Fibroblast of mammary gland (primary cell): ENCODE data around the gene PRIM2.
"Not testable (repeated sequence)": the region's sequence is repeated elsewhere in the genome, so short reads cannot be mapped to it uniquely, and the experiment has no call there.

Source experiments
- DNase-seq: peaks from one replicate; pipeline ENCODE4 v3.0.0-alpha.2; 2010; ENCODE audit warnings: low read depth
- H3K4me3 ChIP-seq: 2 replicates; pipeline ENCODE4 v1.5.1; 2011; ENCODE audit warnings: low read depth, mild to moderate bottlenecking, low read length, moderate library complexity; ENCODE audit not compliant: control insufficient read depth
- TF ChIP-seq, protein P1 (sequence below): conservative IDR thresholded peaks from 2 replicates; pipeline ENCODE4 v1.5.1; 2011; ENCODE audit warnings: low read depth, low read length, inconsistent platforms; ENCODE audit not compliant: control insufficient read depth, insufficient read depth

Gene PRIM2

DNA sequence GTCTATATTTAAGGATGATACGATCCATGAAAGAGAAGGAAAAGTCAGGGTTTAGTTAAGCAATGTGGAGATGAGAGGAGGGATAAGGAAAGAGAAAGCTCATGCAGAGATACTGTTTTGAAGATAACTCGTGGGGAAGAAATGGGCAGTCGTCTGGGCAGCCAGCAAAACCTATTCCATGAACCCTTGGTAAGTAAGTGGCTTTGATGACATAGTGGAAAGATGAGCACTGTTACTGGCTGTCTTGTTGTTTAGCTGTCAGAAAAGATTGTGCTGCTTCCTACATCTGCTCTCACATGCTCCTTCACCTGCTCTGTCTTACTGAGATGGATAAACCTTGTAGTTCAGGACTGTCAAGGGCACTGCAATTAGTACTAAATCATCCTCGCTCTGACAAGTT lies 143.6 kb downstream of the PRIM2 start:
- not testable (repeated sequence) for DNase-seq, H3K4me3 ChIP-seq

DNA sequence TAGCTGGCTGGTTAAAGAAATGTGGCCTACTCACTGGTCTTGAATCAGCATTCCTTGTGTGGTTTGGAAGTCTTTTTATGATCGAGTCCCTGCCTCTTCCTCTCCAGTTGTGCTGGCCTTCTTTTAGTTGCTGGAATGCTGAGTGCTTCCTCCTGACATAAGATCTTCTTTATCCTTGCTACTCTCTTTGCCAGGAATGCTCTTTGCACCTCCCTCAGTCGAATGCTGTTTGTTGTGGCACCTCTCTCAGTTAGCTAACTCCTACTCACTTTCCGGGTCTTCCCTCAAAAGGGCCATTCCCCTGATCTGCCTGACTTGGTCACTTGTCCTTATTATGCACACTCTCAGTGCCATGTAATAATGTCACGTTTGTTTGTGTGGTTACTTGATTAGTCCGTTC lies 146.4 kb downstream of the PRIM2 start:
- not testable (repeated sequence) for DNase-seq, H3K4me3 ChIP-seq

DNA sequence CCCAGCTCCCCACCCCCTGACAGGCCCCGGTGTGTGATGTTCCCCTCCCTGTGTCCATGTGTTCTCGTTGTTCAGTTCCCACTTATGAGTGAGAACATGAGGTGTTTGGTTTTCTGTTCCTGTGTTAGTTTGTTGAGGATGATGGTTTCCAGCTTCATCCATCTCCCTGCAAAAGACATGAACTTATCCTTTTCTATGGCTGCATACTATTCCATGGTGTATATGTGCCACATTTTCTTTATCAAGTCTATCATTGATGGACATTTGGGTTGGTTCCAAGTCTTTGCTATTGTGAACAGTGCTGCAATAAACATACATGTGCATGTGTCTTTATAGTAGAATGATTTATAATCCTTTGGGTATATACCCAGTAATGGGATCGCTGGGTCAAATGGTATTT lies 148.5 kb downstream of the PRIM2 start:
- DNase-seq, H3K4me3 ChIP-seq: not testable (repeated sequence)

DNA sequence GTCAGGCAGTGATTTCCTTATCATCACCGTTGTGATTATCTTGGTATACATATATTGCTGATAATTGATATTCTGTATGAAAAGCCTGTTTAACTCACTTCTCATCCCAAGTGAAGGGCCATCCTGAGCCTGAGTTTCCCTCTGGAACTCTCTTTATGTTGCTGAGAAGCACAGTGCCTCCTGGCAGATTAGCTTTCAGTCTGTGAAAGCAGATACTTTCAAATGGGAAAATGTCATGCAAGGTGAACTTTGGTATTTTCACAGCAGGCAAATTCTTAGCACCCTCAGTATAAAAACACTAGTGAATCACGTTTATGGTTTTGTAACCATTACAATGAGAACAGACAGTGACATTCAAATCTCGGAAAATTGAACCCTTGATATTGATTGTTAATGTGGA lies 151.6 kb downstream of the PRIM2 start:
- DNase-seq: no peak
- no peak overlapping the region for H3K4me3 ChIP-seq
- TF ChIP-seq, protein P1, sequence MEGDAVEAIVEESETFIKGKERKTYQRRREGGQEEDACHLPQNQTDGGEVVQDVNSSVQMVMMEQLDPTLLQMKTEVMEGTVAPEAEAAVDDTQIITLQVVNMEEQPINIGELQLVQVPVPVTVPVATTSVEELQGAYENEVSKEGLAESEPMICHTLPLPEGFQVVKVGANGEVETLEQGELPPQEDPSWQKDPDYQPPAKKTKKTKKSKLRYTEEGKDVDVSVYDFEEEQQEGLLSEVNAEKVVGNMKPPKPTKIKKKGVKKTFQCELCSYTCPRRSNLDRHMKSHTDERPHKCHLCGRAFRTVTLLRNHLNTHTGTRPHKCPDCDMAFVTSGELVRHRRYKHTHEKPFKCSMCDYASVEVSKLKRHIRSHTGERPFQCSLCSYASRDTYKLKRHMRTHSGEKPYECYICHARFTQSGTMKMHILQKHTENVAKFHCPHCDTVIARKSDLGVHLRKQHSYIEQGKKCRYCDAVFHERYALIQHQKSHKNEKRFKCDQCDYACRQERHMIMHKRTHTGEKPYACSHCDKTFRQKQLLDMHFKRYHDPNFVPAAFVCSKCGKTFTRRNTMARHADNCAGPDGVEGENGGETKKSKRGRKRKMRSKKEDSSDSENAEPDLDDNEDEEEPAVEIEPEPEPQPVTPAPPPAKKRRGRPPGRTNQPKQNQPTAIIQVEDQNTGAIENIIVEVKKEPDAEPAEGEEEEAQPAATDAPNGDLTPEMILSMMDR: no peak

DNA sequence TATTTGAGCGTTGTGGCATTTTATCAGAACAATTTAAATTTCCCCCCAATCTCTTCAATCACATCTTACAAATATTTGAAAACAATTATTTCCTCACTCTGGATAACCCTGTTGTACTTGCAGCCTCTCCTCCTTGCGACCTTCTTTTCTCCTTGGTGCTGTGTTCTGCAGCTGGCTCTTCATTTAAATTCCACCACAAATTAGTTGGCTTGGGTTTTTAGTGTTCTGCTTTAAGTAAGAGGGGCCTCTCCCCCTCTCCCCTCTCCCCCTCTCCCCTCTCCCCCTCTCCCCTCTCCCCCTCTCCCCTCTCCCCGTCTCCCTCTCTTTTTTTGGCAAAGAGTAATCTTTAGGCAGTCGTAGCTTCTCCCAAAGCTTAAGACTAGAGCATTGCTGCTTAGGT lies 152.7 kb downstream of the PRIM2 start:
- H3K4me3 ChIP-seq: not testable (repeated sequence)

DNA sequence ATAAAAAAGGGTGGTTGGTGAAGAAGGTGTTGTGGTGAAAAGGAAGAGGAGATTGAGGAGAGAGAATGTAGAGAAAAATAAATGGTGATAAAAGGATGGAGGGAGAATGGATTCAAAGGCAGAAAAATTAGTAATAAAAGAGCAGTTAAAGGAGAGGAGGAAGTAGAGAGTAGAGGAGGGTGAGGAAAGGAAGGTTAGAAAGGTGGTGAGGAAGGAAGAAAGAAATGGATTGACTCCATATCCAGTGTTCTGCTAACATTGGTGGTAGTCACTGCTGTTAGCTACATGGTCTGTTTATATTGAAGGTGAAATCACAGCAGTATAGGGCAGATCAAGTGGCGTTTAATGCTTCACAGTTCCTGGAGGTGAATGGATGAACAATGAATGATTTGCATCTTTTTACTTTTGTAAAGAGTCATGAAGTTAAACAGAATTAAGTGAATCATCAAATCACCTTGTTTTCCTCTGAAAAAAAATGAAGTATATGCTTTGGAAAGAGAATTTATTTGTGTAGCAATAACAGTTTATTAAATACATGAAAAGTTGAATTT lies 154.0 kb downstream of the PRIM2 start:
- H3K4me3 ChIP-seq, DNase-seq: not testable (repeated sequence)

More for the DNA sequence above, 152.7 kb downstream of the PRIM2 start:
- DNase-seq: not testable (repeated sequence)

DNA sequence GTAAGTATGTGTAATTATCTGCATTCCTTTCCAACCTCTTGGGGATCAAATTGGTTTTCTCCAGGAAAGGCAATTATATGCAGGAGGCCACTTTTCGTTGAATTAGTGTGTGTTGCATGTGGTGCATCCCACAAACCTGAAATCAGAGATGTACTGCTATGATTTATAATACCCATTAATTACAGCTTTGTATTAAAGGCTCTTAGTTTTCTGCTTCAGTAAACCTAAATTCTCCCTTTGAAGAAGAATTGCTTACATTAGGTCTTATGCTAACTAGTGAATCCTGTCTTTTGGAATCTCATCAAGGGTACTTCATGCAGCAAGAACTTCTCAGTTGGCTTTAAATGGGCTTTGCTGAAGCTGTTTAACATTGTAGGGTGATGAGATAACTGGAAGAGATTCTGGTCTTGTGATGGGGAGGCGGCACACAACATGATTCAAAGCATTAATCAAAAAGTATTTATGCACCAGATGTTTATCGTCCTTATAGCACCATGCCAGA lies 155.5 kb downstream of the PRIM2 start:
- peak; percentile 94 for DNase-seq
- not testable (repeated sequence) for H3K4me3 ChIP-seq

DNA sequence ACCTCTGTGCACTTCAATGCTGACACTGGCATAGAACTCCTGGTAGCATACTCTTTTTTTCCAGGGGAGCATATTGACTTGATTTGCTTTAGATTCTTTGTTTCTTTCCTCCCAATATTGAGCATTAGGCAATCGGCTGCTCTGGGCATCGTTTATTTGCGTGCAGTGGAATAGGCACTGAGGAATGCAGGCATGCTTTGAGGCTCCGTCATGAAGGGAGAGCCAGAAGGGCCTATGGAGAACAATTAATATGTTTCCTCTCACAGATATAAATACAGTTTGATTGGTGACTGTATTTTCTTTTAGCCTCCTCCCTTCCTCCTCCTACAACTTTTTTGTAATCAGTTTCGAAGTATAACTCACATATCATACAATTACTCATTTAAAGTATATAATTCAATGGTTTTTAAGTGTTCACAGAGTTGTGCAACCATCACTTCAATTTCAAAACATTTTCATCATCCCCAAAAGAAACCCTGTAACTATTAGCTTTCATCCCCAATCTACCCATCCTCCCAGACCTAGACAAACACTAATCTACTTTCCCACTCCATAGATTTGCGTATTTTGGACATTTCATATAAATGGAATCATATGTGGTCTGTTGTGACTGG lies 157.5 kb downstream of the PRIM2 start:
- H3K4me3 ChIP-seq: not testable (repeated sequence)
- DNase-seq: peak; percentile 76

DNA sequence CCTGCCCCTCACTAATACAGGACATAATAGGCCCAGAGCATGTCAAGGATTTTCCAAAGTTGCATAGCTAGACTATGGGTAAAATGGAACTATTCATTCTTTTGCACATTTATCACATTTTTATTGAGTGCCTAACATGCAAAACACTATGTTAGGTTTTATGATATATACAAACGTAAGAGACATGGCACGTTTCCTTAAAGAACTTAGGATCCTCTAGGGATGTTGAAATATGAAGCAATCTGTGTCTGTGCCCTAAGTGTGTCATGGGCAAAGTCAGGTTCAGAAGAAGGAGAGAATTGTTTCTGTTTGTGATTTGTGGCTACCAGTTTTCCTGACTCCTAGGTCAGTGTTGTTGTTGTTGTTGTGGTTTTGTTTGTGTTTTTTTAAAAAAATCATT lies 158.2 kb downstream of the PRIM2 start:
- H3K4me3 ChIP-seq: not testable (repeated sequence)
- DNase-seq: peak; percentile 33

DNA sequence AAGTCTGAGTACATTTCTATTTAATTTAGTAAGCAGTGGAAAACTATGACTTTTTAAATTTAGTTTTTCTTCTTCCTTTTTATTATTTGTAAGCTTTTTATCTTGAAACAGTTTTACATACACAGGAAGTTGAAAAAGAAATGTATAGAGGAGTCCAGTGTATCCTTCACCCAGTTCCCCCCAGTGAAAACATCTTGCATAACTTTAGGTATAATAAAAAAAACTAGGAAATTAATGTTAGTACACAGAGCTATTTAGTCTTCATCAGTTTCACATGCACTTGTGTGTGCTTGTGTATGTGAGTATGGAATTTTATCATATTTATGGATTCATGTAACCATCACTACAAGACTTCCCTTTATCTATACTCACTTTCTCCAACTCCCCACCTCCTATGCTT lies 162.8 kb downstream of the PRIM2 start:
- not testable (repeated sequence) for H3K4me3 ChIP-seq, DNase-seq

DNA sequence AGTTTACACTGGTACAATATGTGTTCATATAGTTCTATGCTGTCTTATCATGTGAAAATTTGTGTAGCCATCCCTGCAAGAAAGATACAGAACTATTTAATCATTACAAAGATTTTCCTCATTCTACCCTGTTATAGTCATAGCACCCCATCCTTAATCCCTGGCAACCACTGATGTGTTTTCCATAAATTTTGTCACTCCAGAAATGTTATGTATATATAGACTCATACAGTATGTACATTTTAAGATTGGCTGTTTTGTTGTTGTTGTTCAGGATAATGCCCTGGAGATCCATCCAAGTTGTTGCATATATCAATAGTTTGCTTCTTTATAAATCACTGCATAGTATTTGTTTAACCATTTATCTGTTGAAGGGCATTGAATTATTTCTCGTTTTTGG lies 163.7 kb downstream of the PRIM2 start:
- not testable (repeated sequence) for DNase-seq

DNA sequence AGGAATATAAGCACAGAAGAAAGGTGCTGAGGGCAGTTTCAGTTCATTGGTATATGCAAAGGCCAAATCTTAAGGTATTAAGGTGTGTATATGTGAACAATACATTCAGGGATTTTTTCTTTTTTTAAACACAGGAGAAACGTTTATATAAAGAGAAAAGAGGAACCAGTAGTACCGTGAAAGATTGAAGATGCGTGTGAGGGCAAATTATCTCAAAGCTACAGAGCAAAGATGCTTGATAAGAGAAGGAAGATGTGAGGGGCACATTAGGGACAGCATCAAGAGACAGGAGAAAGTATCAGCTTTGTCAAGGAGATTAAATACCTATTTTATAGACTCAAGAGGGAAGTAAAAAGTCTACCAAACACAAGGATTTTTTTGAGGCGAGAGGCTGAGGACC lies 165.0 kb downstream of the PRIM2 start:
- H3K4me3 ChIP-seq, DNase-seq: not testable (repeated sequence)

More for the DNA sequence above, 163.7 kb downstream of the PRIM2 start:
- H3K4me3 ChIP-seq: not testable (repeated sequence)

DNA sequence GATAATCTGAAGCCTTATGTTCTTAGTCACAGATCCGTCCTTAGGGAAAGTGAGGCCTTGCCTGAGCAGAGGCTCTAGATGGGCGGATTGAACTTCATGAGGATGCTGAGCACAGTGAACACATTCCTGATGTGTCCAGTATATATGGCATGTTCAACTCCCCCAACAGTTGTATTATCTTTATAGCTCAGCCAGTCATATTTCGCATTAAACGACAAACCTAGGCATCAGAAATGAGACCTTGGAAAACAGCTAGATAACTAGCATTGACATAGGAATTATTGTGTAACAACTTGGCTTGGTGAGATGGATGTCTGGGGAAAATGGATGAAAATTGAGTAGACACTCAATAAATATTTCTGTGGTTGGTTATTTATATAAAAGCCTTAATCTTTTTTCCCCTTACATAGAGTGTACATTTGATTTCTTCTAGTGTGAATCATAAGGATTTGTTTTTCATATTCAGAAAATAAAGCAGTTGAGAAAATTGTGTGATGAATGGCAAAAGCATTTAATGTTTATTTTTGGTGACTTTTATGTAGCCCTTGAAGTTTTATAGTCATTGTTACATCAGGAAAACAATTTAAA lies 169.2 kb downstream of the PRIM2 start:
- DNase-seq: peak; percentile 19
- H3K4me3 ChIP-seq: not testable (repeated sequence)

DNA sequence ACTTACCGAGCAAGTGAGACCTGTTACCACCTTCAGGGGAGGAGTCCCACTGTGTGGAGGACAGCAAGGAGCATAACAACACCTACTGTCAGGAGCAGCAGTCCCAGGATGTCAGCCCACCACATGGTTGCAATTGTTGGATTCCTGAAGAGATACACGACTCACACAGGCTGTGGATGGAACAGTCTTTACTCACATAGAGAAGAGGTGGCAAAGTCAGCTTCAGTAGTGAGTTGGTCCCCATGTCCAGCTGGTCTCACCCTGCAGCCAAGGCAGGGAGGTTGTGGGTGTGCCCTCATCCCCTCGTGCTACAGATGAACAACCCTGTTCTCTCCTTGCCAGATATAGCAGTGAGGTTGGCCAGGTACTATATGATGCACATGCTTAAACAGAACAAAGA lies 171.1 kb downstream of the PRIM2 start:
- H3K4me3 ChIP-seq: not testable (repeated sequence)
- DNase-seq: peak; percentile 27

DNA sequence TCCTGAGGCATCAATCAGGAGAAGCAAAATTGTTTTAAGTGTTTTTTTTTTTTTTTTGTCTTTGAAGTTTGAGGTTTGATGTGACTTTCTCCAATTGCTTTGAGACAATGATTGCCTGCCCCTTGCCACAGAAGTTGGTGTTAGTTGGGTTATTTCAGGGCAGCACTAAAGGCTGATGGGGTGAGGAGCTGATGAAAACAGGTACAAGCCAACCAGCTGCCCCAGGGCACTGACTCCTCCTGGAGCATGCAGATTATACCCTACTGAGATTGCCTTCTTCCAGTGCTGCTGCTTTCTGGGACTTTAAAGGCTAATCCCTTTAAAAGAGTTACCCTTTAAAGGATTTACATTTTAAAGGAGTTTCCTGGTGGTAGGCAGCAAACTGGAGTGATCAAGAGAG lies 172.5 kb downstream of the PRIM2 start:
- not testable (repeated sequence) for DNase-seq, H3K4me3 ChIP-seq

DNA sequence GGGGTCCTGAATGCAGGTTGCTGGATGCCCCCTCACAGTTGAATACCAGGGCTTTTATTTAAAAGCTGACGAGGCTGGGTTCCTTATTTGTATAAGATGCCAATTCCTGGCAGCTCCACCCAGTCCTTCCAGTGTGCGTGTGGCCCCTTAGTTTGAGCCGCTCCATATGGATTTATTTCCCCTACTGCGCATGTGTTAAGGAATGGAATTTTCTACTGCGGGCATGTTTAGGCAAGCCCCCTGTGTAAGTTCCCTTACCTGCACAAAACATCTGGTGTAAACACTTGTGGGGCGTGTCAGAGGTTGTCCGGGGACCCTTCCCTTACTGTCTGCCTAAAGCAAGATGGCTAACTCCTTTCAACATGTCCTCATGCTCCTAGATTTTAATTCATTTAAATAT lies 174.4 kb downstream of the PRIM2 start:
- DNase-seq: not testable (repeated sequence)

DNA sequence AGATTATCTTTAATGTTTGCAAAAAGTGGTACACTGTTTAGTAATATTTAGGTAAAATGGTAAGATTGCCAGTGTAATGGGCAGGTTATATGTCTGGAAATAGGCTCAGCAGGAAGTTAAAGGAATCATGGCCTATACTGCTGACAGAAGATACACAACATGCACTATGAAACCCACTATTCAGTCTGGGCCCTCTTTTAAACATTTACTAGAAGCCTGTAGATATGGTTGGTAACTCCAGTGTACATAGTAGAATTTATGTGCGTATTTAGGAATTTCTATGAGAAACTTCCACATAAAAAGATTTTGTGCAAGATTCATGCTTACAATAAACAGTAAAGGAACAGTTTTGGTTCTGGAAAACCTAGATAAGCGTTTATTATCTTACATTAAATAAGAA lies 178.8 kb downstream of the PRIM2 start:
- not testable (repeated sequence) for DNase-seq, H3K4me3 ChIP-seq

More for the DNA sequence above, 174.4 kb downstream of the PRIM2 start:
- not testable (repeated sequence) for H3K4me3 ChIP-seq

DNA sequence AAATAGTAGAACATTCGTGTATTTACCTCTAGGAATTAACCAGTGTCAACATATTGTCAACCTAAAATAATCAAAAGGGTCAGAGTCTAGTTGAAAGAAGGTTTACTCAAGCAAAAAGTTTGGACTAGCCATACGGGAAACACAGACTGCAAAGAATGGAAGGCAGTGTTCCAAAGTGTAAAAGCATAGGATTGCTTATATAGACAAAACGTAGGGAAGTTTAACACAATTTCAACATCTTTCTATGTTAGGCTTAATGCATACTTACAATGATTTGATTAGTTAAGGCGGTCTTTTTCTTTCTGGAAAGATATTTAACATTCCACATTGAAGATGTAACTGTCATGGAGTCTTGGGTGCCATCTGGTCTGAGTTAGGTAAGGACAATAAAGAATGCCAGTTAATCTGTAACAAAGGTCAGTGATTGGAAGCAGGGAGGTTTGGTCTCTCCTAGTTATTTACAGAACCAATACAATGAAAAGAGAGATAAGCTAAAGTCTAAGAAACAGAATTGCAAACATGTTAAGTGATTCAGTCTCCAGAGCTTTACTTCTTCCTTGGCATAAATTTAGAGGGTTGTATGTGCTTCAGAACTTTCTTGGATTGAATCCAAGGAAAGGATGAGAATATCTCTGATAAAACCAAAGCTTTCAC lies 183.1 kb downstream of the PRIM2 start:
- DNase-seq: peak; percentile 45
- not testable (repeated sequence) for H3K4me3 ChIP-seq
